ENCODE data around the gene TM4SF4.
"Not testable (repeated sequence)": the region's sequence is repeated elsewhere in the genome, so short reads cannot be mapped to it uniquely, and the experiment has no call there.

Gene TM4SF4, protein sequence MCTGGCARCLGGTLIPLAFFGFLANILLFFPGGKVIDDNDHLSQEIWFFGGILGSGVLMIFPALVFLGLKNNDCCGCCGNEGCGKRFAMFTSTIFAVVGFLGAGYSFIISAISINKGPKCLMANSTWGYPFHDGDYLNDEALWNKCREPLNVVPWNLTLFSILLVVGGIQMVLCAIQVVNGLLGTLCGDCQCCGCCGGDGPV

DNA sequence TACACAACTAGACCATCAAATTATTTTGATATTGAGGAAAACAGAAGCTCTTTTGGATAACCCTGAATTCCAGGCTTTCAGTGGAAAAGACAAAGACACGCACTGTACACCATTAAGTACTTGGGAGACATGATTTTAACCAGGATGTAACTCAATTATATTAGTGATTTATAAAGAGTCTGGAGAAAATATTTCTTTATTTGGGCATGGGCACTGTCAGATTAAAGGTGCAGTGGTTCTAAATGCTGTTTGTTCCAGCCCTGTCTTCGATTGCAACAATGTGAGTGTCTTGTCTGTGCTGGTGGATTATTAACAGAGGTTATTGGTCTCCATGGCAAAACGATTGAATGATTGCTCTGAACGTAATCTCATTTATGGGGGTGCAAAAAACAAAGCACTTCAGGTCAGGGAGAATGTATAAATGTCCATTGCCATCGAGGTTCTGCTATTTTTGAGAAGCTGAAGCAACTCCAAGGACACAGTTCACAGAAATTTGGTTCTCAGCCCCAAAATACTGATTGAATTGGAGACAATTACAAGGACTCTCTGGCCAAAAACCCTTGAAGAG is at the start of gene TM4SF4:
Gene TM4SF4, plus strand, starts transcription at position 448 of the 568 bp plus-strand sequence. CDS start 181 bp downstream, outside the sequence.
- DNase-seq (ENCODE audit: low spot score): no peak

GRCh38 chr3:149424918-149425317 is 49.6 kb upstream of the TM4SF4 start:
- no peak for DNase-seq (ENCODE audit: low spot score)

GRCh38 chr3:149426325-149426724 is 48.2 kb upstream of the TM4SF4 start:
- no peak for DNase-seq (ENCODE audit: low spot score)

- DNase-seq (ENCODE audit: low spot score): no peak
Measured at GRCh38 chr3:149428087-149428486, 46.4 kb upstream of the TM4SF4 start.

DNA sequence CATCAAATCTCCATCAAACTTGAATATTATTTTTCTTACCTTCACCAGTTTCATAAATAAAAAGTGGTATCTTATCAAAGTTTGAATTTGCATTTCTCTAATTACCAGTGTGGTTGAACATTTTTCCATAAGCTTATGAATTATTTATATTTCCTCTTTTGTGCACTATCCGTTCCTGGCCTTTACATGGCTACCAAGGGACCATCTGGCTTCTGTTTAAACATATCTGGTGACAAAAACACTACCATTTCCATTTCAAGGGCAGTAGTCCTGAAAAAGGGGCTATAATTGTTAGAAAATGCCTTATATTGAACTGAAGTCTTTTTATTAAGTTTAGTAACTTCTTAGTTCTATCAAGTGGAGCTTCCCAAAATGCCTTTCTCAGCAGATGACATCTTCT is 44.3 kb upstream of the TM4SF4 start:
- no peak for DNase-seq (ENCODE audit: low spot score)

- DNase-seq (ENCODE audit: low spot score): no peak
Measured at GRCh38 chr3:149432149-149432548, 42.3 kb upstream of the TM4SF4 start.

GRCh38 chr3:149435996-149436885 is 38.3 kb upstream of the TM4SF4 start:
- DNase-seq (ENCODE audit: low spot score): no peak

DNA sequence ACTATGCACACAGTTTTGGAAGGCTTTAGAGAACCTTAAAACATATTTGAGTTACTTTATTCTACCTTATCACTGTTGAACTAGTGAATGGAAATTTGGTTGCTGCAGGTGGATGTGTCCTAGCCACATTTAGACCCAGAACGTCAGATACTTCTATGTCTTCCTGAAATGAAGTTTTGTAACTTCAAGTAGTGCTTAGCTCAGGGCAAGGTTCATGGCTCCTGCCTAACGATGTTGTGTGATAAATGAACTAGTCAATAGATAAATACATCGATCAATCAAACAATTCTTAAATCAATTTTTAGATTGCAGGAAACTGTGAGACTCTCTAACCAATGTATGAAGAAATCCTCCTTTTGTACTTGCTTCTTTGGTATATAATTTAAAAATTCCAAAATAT is 37.2 kb upstream of the TM4SF4 start:
- no peak for DNase-seq (ENCODE audit: low spot score)

- no peak for DNase-seq (ENCODE audit: low spot score)
Measured at GRCh38 chr3:149437710-149438109, 36.8 kb upstream of the TM4SF4 start.

DNA sequence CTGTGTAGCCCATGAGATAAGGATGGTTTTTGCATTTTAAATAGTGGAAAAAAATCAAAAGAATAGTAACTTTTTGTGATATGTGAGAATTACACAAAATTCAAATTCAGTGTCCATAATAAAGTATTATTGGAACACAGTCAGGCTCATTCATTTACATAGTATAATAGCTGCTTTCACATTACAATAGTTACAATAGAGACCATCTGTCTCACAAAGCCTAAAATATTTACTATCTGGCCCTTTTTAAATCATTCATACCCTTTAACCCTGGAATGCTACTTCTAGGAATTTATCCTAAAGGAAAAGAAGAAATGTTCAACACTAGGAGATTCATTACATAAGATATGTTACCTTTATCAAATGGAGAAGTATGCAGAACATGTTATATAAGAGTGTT is 35.5 kb upstream of the TM4SF4 start:
- DNase-seq (ENCODE audit: low spot score): no peak

DNA sequence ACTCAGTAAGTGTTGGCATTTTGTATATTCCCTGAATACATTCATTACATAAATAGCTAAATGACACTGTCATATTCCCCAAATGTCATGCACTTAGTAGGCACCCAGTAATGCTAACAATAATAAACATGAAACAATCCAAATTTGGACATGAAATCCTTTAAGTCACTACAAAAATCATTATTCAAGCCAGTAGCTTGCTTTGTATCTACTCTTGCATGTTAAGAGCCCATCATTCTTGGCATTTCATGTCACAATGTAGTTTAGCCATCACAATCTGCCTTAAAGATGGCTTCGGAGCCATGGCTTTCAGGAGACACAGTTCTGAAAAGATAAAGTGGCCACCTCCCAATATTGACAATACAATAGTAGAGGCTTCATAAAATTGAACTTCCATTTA is 32.9 kb upstream of the TM4SF4 start:
- DNase-seq (ENCODE audit: low spot score): no peak

GRCh38 chr3:149442043-149442442 is 32.5 kb upstream of the TM4SF4 start:
- DNase-seq (ENCODE audit: low spot score): no peak

DNA sequence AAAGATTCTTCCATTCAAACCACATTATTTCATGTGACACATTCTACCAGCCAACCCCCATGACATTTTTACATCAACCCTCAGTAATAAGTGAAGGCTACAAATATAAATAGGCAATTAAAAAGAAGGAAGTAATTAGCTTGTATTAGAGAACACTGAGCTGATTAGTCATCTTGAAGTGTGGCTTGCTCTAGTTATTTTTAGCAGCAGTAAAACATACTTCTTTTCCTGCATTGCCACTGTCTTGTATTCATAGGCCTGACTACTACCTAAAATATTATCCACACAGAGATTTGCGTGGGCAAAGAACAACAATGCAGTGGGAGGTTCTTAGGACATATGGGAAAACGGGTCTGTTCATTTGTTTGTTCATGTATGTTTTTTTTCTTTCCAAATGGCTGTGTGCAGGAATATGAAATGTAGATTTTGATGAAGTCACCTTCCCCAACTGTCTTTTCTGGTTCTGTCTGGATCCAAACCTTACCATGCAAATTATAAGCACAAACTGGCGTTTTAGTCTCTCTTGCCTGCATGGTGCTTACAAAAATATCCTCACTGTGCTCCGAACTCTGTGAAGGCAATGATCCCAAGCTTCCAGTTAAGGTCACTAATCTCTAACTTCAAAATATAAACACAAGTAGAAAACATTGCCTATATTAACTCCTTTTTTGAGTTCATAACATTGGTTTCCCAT is 31.5 kb upstream of the TM4SF4 start:
- DNase-seq (ENCODE audit: low spot score): peak; percentile 8

GRCh38 chr3:149443545-149443912 is 31.0 kb upstream of the TM4SF4 start:
- no peak for DNase-seq (ENCODE audit: low spot score)

DNA sequence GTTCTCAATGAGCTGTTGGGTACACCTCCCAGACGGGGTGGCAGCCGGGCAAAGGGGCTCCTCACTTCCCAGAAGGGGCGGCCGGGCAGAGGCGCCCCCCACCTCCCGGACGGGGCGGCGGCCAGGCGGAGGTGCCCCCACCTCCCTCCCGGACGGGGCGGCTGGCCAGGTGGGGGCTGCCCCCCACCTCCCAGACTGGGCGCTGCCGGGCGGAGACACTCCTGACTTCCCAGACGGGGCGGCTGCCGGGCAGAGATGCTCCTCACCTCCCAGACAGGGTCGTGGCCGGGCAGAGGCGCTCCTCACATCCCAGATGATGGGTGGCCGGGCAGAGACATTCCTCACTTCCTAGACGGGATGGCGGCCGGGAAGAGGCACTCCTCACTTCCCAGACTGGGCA is 29.6 kb upstream of the TM4SF4 start:
- not testable (repeated sequence) for DNase-seq (ENCODE audit: low spot score)

- DNase-seq (ENCODE audit: low spot score): no peak
Measured at GRCh38 chr3:149448331-149448831, 26.1 kb upstream of the TM4SF4 start.

- DNase-seq (ENCODE audit: low spot score): no peak
Measured at GRCh38 chr3:149449182-149449581, 25.3 kb upstream of the TM4SF4 start.

DNA sequence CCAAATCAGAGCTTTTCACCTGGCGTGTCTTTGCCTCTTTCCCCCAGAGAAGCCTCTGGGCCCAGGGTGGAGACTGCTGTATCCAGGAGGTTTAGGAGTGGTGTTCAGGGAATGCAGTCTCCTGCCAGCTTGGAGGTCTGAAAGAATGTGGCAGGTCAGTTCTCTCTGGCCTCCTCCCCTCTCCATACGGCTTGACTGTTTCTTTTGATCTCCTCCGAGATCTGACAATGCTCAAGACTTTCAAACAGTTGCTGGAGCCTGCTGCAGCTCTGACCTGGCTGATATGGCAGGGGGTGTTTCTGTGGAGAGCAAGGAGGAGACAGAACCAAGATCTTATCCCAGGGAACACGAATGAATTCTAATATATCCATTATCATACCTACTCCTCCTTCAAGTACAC is 24.7 kb upstream of the TM4SF4 start:
- no peak for DNase-seq (ENCODE audit: low spot score)

- DNase-seq (ENCODE audit: low spot score): no peak
Measured at GRCh38 chr3:149450281-149450680, 24.2 kb upstream of the TM4SF4 start.

GRCh38 chr3:149452036-149452435 is 22.5 kb upstream of the TM4SF4 start:
- DNase-seq (ENCODE audit: low spot score): no peak

- no peak for DNase-seq (ENCODE audit: low spot score)
Measured at GRCh38 chr3:149453140-149453805, 21.2 kb upstream of the TM4SF4 start.

DNA sequence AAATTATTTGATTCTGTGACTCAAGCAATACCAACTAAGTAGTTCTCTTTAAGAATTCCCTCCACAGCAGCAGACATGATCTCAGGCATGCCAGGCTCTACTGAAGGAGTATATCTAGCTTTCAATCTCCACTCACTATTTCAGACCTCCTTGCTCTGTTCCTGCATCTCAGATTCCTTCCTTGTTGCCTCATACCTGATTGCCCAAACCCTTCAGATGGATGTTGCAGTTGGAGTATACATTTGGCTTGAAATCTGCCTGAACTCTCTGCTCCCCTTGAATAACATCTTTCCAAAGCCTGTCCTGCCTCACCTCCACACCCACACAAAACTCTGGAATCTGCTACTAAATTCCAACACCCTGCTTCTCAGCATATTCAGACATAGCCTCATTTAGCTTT is 19.8 kb upstream of the TM4SF4 start:
- DNase-seq (ENCODE audit: low spot score): no peak
